OCI-LY3 (cell line): Measurements from ENCODE around the gene SLC6A12.

Experiments used
- H2AFZ ChIP-seq: fragments of 200-600, 300-600 bp; shearing (Covaris generic); 2 replicates; pipeline ENCODE4 v1.6.0; 2014; ENCODE audit warnings: antibody characterized with exemption, low read depth, low read length
- H3K27ac ChIP-seq: fragments of 200-600, 300-600 bp; sonication (generic); 2 replicates; pipeline ENCODE4 v1.5.1; 2014; ENCODE audit warnings: mild to moderate bottlenecking, low read length, moderate library complexity, mixed read lengths
- H3K27me3 ChIP-seq: fragments of 200-600, 300-600 bp; sonication (generic); 2 replicates; pipeline ENCODE4 v1.6.1; 2014; ENCODE audit warnings: low read depth, low read length, mixed read lengths
- H3K36me3 ChIP-seq: fragments of 200-600, 300-600 bp; sonication (generic); replicated peaks from 2 replicates; pipeline ENCODE3; 2014; ENCODE audit warnings: low read depth, low read length, mixed read lengths
- H3K4me1 ChIP-seq: fragments of 300-600, 200-600 bp; sonication (generic); 2 replicates; pipeline ENCODE4 v1.6.1; 2014; ENCODE audit warnings: low read length, mixed read lengths
- H3K4me2 ChIP-seq: fragments of 200-600, 300-600 bp; sonication (generic); 2 replicates; pipeline ENCODE4 v1.6.1; 2014; ENCODE audit warnings: low read length, mixed read lengths
- H3K4me3 ChIP-seq: fragments of 300-600, 200-600 bp; sonication (generic); 2 replicates; pipeline ENCODE4 v1.5.1; 2014; ENCODE audit warnings: antibody characterized with exemption, mild to moderate bottlenecking, low read length, moderate library complexity
- H3K79me2 ChIP-seq: fragments of 300-600, 200-600 bp; shearing (Covaris generic); 2 replicates; pipeline ENCODE4 v1.6.1; 2014; ENCODE audit warnings: mild to moderate bottlenecking, low read length, mixed read lengths
- H3K9ac ChIP-seq: fragments of 300-600, 200-600 bp; shearing (Covaris generic); 2 replicates; pipeline ENCODE4 v1.6.0; 2014; ENCODE audit warnings: mild to moderate bottlenecking, low read length, moderate library complexity
- H3K9me3 ChIP-seq: fragments of 200-600, 300-600 bp; shearing (Covaris generic); 2 replicates; pipeline ENCODE4 v1.6.1; 2014; ENCODE audit warnings: low read length, mixed read lengths; ENCODE audit not compliant: insufficient read depth
- H4K20me1 ChIP-seq: fragments of 200-600, 300-600 bp; sonication (generic); 2 replicates; pipeline ENCODE4 v1.6.1; 2016; ENCODE audit warnings: low read length, mixed read lengths; ENCODE audit not compliant: insufficient read depth
- EZH2phosphoT487 ChIP-seq: fragments of 200-600 bp; shearing (Covaris generic); IDR thresholded peaks from 2 replicates; pipeline ENCODE4 v1.6.1; 2018; ENCODE audit warnings: antibody characterized with exemption, mixed run types, low read depth
- TF ChIP-seq, protein P1 (sequence below): fragments of 200-600, 300-600 bp; sonication (generic); IDR thresholded peaks from 2 replicates; pipeline ENCODE4 v1.5.1; 2014; ENCODE audit warnings: antibody characterized with exemption, low read length, low read depth

The SLC6A12 gene

DNA sequence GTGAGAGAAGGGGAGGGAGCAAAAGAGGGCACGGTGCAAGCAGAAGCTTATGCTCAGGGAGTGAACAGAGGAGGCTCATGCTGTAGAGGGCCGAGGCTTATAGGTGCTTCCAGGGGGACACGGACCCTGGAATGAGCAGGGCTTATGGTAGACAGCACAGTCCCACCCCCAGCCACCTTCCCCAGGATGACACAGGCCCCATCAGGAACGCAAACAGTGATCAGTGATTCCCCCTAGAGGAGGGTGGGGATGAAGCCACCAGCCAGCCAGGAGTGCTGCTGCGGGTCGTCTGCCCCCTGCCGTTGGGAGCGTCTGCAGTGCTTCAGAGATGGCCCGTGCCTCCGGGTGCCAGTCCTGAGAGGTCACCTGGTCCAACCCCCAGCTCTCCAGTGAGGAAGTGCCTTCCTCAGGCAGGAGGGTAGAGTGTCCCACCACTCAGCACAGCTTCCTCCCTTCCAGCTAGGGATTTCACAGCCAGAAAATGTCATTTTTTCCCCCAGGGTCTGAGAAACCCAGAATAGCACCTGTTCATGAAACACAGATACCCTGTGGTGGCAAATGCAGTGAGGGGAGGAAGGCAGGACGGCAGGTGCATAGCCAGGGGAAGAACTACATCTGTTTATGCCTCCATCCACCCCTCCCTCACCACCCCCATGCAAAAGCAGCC lies 60.7 kb downstream of the SLC6A12 start:
- Histone ChIP-seq H3K9me3 (no peaks in the 10 kb centered on the region), H3K4me3 (no peak overlapping the region), H3K27ac (no peak overlapping the region), H2AFZ (peak overlapping the region; percentile 86), H3K4me2 (peak overlapping the region; percentile 48), H3K36me3 (no peaks in the 10 kb centered on the region), H4K20me1 (no peaks in the 10 kb centered on the region), H3K27me3 (no peaks in the 10 kb centered on the region), H3K9ac (no peak overlapping the region), H3K79me2 (no peaks in the 10 kb centered on the region), H3K4me1 (peaks cover 7% of the 10 kb centered on the region)
- TF ChIP-seq, protein P1, sequence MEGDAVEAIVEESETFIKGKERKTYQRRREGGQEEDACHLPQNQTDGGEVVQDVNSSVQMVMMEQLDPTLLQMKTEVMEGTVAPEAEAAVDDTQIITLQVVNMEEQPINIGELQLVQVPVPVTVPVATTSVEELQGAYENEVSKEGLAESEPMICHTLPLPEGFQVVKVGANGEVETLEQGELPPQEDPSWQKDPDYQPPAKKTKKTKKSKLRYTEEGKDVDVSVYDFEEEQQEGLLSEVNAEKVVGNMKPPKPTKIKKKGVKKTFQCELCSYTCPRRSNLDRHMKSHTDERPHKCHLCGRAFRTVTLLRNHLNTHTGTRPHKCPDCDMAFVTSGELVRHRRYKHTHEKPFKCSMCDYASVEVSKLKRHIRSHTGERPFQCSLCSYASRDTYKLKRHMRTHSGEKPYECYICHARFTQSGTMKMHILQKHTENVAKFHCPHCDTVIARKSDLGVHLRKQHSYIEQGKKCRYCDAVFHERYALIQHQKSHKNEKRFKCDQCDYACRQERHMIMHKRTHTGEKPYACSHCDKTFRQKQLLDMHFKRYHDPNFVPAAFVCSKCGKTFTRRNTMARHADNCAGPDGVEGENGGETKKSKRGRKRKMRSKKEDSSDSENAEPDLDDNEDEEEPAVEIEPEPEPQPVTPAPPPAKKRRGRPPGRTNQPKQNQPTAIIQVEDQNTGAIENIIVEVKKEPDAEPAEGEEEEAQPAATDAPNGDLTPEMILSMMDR = peak; percentile 97
- no peak for TF ChIP-seq EZH2phosphoT487

DNA sequence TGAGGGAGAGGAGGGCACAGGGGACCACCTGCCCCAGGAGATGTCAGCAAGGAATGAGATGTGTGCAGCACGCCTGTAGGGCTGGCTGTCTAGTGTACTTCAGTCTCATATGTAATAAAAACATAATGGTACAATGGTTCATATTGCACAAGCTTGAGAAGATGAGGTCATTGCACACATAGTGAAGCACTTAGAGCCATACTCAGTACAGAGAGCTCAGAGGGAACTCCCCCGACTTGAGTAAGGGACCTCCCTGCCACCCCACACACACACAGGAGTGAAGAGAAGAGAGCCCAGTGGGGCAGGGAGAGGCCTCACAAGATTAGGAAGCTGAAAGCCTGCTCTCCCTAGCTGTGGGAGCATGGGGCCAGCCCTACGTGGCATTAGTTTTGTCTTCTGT lies 61.5 kb downstream of the SLC6A12 start:
- Histone ChIP-seq H3K27ac (no peak overlapping the region), H3K9me3 (no peaks in the 10 kb centered on the region), H3K4me3 (no peak overlapping the region), H3K9ac (no peak overlapping the region), H3K27me3 (no peaks in the 10 kb centered on the region), H3K4me2 (no peak overlapping the region), H3K36me3 (no peaks in the 10 kb centered on the region), H2AFZ (peak overlapping the region; percentile 79; the same call in 1 of the 2 replicates), H3K4me1 (peaks cover 7% of the 10 kb centered on the region), H4K20me1 (no peaks in the 10 kb centered on the region), H3K79me2 (no peaks in the 10 kb centered on the region)
- TF ChIP-seq, protein P1 = no peak
- TF ChIP-seq EZH2phosphoT487 = no peak

DNA sequence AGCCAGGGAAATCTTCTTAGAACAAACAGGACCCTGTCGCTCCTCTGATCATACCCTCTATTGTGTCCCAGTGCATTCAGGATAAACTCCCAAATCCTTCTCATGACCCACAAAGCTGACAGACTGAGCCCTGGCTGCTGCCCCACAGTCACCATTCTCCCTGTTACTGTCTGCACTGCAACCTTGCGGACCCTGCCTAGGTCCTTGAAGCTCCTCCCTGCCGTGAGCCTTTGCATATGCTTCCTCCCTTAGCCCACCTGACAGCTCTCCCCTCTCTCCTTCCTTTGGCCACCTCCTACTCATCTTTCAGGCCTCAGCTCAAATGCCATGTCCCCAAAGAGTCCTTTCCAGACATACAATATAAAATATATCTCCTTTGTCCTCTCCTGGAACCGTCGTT lies 62.4 kb downstream of the SLC6A12 start:
- Histone ChIP-seq H4K20me1 (no peaks in the 10 kb centered on the region), H3K79me2 (no peaks in the 10 kb centered on the region)
- TF ChIP-seq, protein P1 = no peak
- no peak for TF ChIP-seq EZH2phosphoT487

DNA sequence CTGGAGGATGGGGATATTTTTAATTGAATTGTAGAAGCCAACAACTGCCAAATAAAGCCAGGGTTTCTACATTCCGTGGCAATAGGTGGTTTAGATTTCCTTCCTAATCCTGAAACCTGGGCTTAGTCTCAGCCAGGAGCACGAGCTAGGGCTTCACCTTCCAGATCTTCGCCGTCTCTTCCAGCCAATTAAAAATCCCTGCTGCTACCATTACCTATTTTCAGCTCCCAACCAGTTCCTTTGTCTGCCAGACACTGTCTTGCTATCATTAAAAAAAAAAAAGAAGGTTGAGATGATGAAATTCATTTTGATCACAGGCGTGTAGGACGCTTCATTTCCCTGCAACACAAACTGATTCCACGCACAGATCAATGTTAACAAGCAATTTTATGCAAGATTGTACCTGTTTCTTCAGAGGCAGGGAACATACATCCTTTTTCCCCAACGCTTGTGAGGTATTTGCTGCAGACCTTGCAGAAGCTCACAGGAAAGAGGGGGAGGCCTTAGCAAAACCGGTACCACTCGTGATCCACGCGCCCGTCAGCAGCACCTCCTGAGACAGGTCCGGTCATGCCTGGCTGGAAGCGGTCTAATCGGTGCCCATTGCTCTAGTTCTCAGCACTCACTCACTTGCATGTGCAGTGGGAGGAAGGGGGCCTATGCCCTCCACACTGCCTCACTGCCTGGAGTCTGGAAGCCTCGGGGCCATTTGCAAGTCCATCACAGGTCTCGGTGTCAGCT lies 65.1 kb downstream of the SLC6A12 start:
- Histone ChIP-seq H3K9me3 (no peaks in the 10 kb centered on the region), H3K27ac (no peak overlapping the region), H3K4me1 (peaks cover 7% of the 10 kb centered on the region), H3K27me3 (no peaks in the 10 kb centered on the region), H2AFZ (no peak overlapping the region), H3K4me3 (no peak overlapping the region), H3K4me2 (no peak overlapping the region), H3K79me2 (no peaks in the 10 kb centered on the region), H3K36me3 (no peaks in the 10 kb centered on the region), H3K9ac (no peak overlapping the region), H4K20me1 (no peaks in the 10 kb centered on the region)
- TF ChIP-seq, protein P1 = no peak
- TF ChIP-seq EZH2phosphoT487 = no peak

More for the DNA sequence above, 62.4 kb downstream of the SLC6A12 start:
- Histone ChIP-seq H3K4me2 (no peak overlapping the region), H3K27ac (no peak overlapping the region), H3K9me3 (no peaks in the 10 kb centered on the region), H3K27me3 (no peaks in the 10 kb centered on the region), H3K36me3 (no peaks in the 10 kb centered on the region), H2AFZ (no peak overlapping the region), H3K4me1 (peaks cover 7% of the 10 kb centered on the region), H3K9ac (no peak overlapping the region), H3K4me3 (no peak overlapping the region)
